H1 (cell line): ENCODE results near the gene CNNM3. TPM values are rescaled to one million over a fixed set of nuclear protein-coding genes. Genes with fewer than 3 reads are reported as not detected.

ENCODE experiments used
- GTF2F1 ChIP-seq: IDR thresholded peaks from 2 replicates; pipeline ENCODE4 v1.6.1; 2012; ENCODE audit warnings: low read depth, low read length, improper control_type of control experiment, borderline replicate concordance
- KDM4A ChIP-seq: IDR thresholded peaks from one replicate; pipeline ENCODE4 v1.7.1; 2012; ENCODE audit warnings: low read depth, mild to moderate bottlenecking, moderate library complexity, low read length, inconsistent platforms; ENCODE audit not compliant: severe bottlenecking
- RFX5 ChIP-seq: IDR thresholded peaks from 2 replicates; pipeline ENCODE4 v1.6.1; 2011; ENCODE audit warnings: low read depth, low read length, improper control_type of control experiment, borderline replicate concordance
- SP1 ChIP-seq: IDR thresholded peaks from 2 replicates; pipeline ENCODE4 v1.6.1; 2011; ENCODE audit warnings: low read depth, low read length
- polyA plus RNA-seq, 7 experiments: library from polyadenylated mRNA; depleted of rRNA in 3 of 7; stranded (reverse) in 5 of 7; unstranded in 2 of 7; fragments of >200 nt in 5 of 7; fragments of 200-250 nt in 2 of 7; gene quantifications; 1 replicate in 5 of 7; 2 replicates in 1 of 7; 4 replicates in 1 of 7; pipeline versions ENCODE4 v1.2.1 to v1.2.3, GENCODE V29; 2011 to 2013; ENCODE audit warnings: missing spikeins in 2 of 7, mixed read lengths in 2 of 7
- total RNA-seq: library from RNA; stranded (reverse); fragmentation: NEBNext Ultra II Directional; extraction: Animal tissue kit (Norgen Biotek cat#: 25700); gene quantifications from 2 replicates; pipeline ENCODE4 v1.2.1, GENCODE V29; 2021

CNNM3 gene
- total and polyA plus RNA-seq, 2 of the 8 experiments (the other 6 are each of a cell fraction or from before 2014, with no cell fraction given): 29.1 to 29.2 TPM

DNA sequence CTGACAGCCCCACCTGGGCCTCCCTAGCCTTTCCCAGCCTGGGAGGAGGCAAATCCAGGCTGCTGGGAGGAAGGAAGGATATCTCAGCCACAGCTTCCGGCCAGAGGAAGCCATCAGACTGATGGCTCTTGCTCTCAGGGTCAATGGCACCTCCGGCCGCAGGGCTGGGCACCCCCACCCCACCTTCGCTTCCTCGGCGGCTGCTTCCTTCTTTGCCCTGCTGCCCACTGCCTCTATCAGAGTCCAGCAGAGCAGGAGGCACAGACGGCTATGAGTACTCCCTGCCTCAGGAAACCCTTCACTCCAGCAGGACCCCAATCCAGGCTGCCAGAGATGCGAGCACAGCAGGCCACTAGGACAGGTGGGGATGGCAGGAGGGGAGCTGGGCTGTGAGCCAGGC is 50.5 kb downstream of the CNNM3 start (continued):
- no peak for TF ChIP-seq GTF2F1
- no peak for TF ChIP-seq KDM4A
- TF ChIP-seq RFX5: no peak
- no peak for TF ChIP-seq SP1
- TF ChIP-seq, all 59 proteins: peak for 0
